ENCODE measurements around the gene CREB3L2. TPM values are rescaled to one million over a fixed set of nuclear protein-coding genes. Genes with fewer than 3 reads are reported as not detected.
"Not testable (repeated sequence)": the region's sequence is repeated elsewhere in the genome, so short reads cannot be mapped to it uniquely, and the experiment has no call there.

Gene CREB3L2
- polyA plus RNA-seq, 1 donor = 51.3 TPM

- DNase-seq = no peak
Measured at GRCh38 chr7:137989094-137989493, 12.8 kb downstream of the CREB3L2 start.

- DNase-seq = no peak
Measured at GRCh38 chr7:137987968-137988367, 13.9 kb downstream of the CREB3L2 start.

- no peak for DNase-seq
Measured at GRCh38 chr7:137987563-137987962, 14.3 kb downstream of the CREB3L2 start.

- no peak for DNase-seq
Measured at GRCh38 chr7:137987018-137987349, 14.9 kb downstream of the CREB3L2 start.

GRCh38 chr7:137986252-137987017, 15.5 kb downstream of the CREB3L2 start:
- no peak for DNase-seq

GRCh38 chr7:137985897-137986251, 16.0 kb downstream of the CREB3L2 start:
- DNase-seq = no peak

- no peak for DNase-seq
Measured at GRCh38 chr7:137985253-137985896, 16.5 kb downstream of the CREB3L2 start.

GRCh38 chr7:137984181-137985041, 17.5 kb downstream of the CREB3L2 start:
- no peak for DNase-seq

GRCh38 chr7:137983323-137984008, 18.4 kb downstream of the CREB3L2 start:
- no peak for DNase-seq

GRCh38 chr7:137982394-137982793, 19.5 kb downstream of the CREB3L2 start:
- not testable (repeated sequence) for DNase-seq

GRCh38 chr7:137981668-137982067, 20.2 kb downstream of the CREB3L2 start:
- DNase-seq = no peak

- DNase-seq = no peak
Measured at GRCh38 chr7:137981175-137981574, 20.7 kb downstream of the CREB3L2 start.

GRCh38 chr7:137980308-137980707, 21.6 kb downstream of the CREB3L2 start:
- DNase-seq = no peak

GRCh38 chr7:137978464-137979237, 23.2 kb downstream of the CREB3L2 start:
- DNase-seq = no peak

- DNase-seq = no peak
Measured at GRCh38 chr7:137977173-137977572, 24.7 kb downstream of the CREB3L2 start.

GRCh38 chr7:137976696-137977095, 25.2 kb downstream of the CREB3L2 start:
- no peak for DNase-seq

GRCh38 chr7:137976232-137976631, 25.7 kb downstream of the CREB3L2 start:
- DNase-seq = no peak

- DNase-seq = no peak
Measured at GRCh38 chr7:137975768-137976167, 26.1 kb downstream of the CREB3L2 start.

- no peak for DNase-seq
Measured at GRCh38 chr7:137975221-137975620, 26.7 kb downstream of the CREB3L2 start.

GRCh38 chr7:137974766-137975165, 27.1 kb downstream of the CREB3L2 start:
- DNase-seq = no peak

GRCh38 chr7:137970253-137970975, 31.5 kb downstream of the CREB3L2 start:
- DNase-seq = no peak
